Spleen (tissue), 7 donors: ENCODE results near the gene C22orf31.

Experiments
- CTCF ChIP-seq, 11 experiments: fragments of 200-600 bp in 7 of 11; fragments of 450-650 bp in 4 of 11; sonication (generic) in 4 of 11; IDR thresholded peaks in 8 of 11; conservative IDR thresholded peaks in 3 of 11; 1 replicate in 7 of 11; 2 replicates in 4 of 11; pipeline versions ENCODE4 v1.4.0 to v1.8.0; 2016 to 2021; ENCODE audit warnings: antibody characterized with exemption in 11 of 11, inconsistent platforms in 4 of 11, mild to moderate bottlenecking in 1 of 11
- POLR2A ChIP-seq, 3 donors: fragments of 450-650 bp; IDR thresholded peaks; one replicate each; pipeline ENCODE4 v1.5.1; 2017; ENCODE audit warnings: antibody characterized with exemption in 3 of 3, mild to moderate bottlenecking in 1 of 3
- POLR2AphosphoS5 ChIP-seq, 3 donors: sonication (generic); formaldehyde crosslinking; IDR thresholded peaks; one replicate each; pipeline ENCODE4 v1.5.1; 2017; ENCODE audit warnings: antibody characterized with exemption in 3 of 3
- donor health status: DM: no; HTN: no; CAD: no; lungs with moderate emphysema.
- donor health status: DM: no; HTN: no; CAD: no.
- donor health status: DM: no; HTN: no; CAD: no.

- no peak for TF ChIP-seq CTCF (IDR thresholded peaks at IDR 0.05 in 8 of 11, conservative IDR thresholded peaks at IDR 0.05 in 3 of 11)
- TF ChIP-seq POLR2AphosphoS5 (IDR thresholded peaks at IDR 0.05) = no peak
- TF ChIP-seq POLR2A (IDR thresholded peaks at IDR 0.05) = no peak
These were observed 21.4 kb upstream of the C22orf31 start for GRCh38 chr22:29082826-29083545.
